GM10266 (cell line): ENCODE results near the gene RABL2B.
"Not testable (repeated sequence)": the region's sequence is repeated elsewhere in the genome, so short reads cannot be mapped to it uniquely, and the experiment has no call there.

Experiments used
- DNase-seq: peaks from one replicate; pipeline ENCODE4 v3.0.0; 2012; ENCODE audit errors: extremely low spot score
- CTCF ChIP-seq: IDR thresholded peaks from 2 replicates; pipeline ENCODE4 v1.5.1; 2012; ENCODE audit warnings: mild to moderate bottlenecking, low read depth; ENCODE audit not compliant: control insufficient read depth, insufficient read depth; ENCODE audit errors: missing control alignments

Gene RABL2B

GRCh38 chr22:50740714-50741113 is 42.7 kb downstream of the RABL2B start:
- not testable (repeated sequence) for DNase-seq

DNA sequence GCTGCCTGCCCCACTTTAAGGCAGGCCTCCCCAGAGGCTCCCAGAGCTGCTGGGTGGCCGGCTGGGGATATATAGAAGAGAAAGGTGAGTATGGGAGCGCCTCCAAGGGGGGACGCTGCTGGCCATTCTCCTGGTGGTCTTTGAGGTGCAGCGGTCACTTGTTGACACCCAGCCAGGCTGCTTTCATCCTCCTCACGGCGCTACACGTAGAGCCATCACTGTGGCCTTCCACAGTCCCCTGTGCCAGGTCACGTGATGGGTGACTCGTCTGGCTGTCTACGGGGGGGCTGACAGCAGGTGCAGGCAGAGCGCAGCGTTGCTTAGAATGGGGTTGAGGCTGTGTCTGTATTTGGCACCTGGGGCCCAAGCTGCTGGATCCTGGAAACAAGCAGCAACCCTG is 43.5 kb downstream of the RABL2B start:
- no peak for TF ChIP-seq CTCF
- DNase-seq = no peak

GRCh38 chr22:50739279-50739691 is 44.2 kb downstream of the RABL2B start:
- TF ChIP-seq CTCF = no peak
- DNase-seq = no peak

DNA sequence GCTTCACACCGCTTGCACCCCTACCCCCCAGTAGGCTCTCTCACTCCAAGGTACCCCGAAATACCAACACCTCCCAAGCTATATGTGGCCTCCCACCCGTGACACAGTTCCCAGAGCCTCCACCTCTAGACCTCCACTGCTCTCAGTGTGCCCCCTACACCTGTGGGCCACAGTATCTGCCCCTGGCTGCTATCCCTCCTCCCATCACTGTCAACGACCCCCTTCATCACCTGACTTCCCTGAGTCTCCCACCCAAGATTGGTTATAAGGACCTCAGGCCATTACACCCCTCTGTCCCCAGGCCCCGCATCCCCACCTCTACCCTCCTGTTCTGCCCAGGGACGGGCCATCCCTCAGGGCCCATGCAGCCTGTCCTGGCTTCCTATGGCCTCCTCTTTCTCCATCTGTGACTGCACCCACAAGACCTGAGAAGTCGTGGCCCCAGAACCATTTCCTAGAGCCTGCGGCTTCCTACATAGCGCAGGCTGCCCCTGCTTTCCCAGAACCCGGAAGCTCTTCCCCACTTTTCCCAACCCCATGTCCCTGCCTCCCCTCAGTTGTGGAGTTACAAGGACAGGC is 44.7 kb downstream of the RABL2B start:
- TF ChIP-seq CTCF = no peak
- no peak for DNase-seq

GRCh38 chr22:50737728-50738648 is 45.4 kb downstream of the RABL2B start, which contains the start of gene ACR:
ACR (plus strand) TSS chr22:50738204; CDS start chr22:50738236, 32 bp downstream.
- no peak for DNase-seq
- no peak for TF ChIP-seq CTCF

DNA sequence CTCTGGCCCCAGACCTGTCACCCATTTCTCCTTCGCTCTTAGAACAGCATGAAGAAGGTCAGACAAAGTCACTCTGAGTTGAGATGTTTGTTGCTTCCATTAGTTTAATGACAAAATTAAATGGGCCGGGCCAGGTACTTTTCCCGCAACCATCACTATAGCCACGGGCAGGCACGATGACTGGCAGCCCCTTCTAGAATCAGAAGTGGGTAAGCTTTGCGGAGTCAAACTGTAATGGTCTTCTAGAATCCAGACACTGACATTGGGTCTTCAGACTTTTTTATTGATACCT is 47.8 kb downstream of the RABL2B start:
- TF ChIP-seq CTCF = no peak
- DNase-seq = no peak

GRCh38 chr22:50734986-50735738 is 48.3 kb downstream of the RABL2B start:
- DNase-seq = no peak
- no peak for TF ChIP-seq CTCF
